OCI-LY7 (cell line): ENCODE measurements around the gene RAP1A. TPM values are rescaled to one million over a fixed set of nuclear protein-coding genes. Genes with fewer than 3 reads are reported as not detected.

ENCODE experiments used
- BruUV-seq: library from RNA; stranded (reverse); fragments of 400-500 nt; replicated peaks from 2 replicates; lab custom pipeline; 2021; lab: Mats Ljungman, UMichigan
- CTCF ChIA-PET: fragments of 300-600 bp; sonication (Branson Sonifier 250); formaldehyde crosslinking; loops from one replicate; lab custom pipeline; 2022; ENCODE audit warnings: antibody characterized with exemption; ENCODE audit not compliant: unreplicated experiment; lab: Charles Lee
- POLR2A ChIA-PET: fragments of 300-600 bp; sonication (Branson Sonifier 250); formaldehyde crosslinking; loops from one replicate; lab custom pipeline; 2022; ENCODE audit warnings: antibody characterized with exemption; lab: Charles Lee
- DNase-seq: peaks from one replicate; pipeline ENCODE4 v3.0.0-alpha.2; 2015; ENCODE audit warnings: low spot score
- H2AFZ ChIP-seq: fragments of 200-600 bp; sonication (generic), shearing (Covaris generic); 2 replicates; pipeline ENCODE4 v1.6.1; 2014; ENCODE audit warnings: mild to moderate bottlenecking, antibody characterized with exemption, low read length, moderate library complexity
- H3K27ac ChIP-seq: fragments of 200-600 bp; sonication (generic); 2 replicates; pipeline ENCODE4 v1.5.1; 2014; ENCODE audit warnings: mixed run types, low read depth, mild to moderate bottlenecking, moderate library complexity, low read length, inconsistent platforms; ENCODE audit not compliant: poor library complexity, severe bottlenecking
- H3K36me3 ChIP-seq: fragments of 200-600 bp; sonication (generic); 2 replicates; pipeline ENCODE4 v1.6.1; 2014; ENCODE audit warnings: mild to moderate bottlenecking, antibody characterized with exemption, low read length, moderate library complexity, mixed read lengths; ENCODE audit not compliant: insufficient read depth
- H3K4me1 ChIP-seq: fragments of 200-600 bp; sonication (generic); 2 replicates; pipeline ENCODE4 v1.5.1; 2014; ENCODE audit warnings: mild to moderate bottlenecking, low read length; ENCODE audit not compliant: insufficient read depth, poor library complexity, severe bottlenecking
- H3K4me2 ChIP-seq: fragments of 200-600 bp; sonication (generic); 2 replicates; pipeline ENCODE4 v1.6.1; 2014; ENCODE audit warnings: mild to moderate bottlenecking, low read length
- H3K4me3 ChIP-seq: fragments of 200-600 bp; sonication (generic); 2 replicates; pipeline ENCODE4 v1.5.1; 2014; ENCODE audit warnings: mild to moderate bottlenecking, low read depth, low read length; ENCODE audit not compliant: poor library complexity, severe bottlenecking
- H3K79me2 ChIP-seq: fragments of 200-600 bp; sonication (generic); 2 replicates; pipeline ENCODE4 v1.6.1; 2016; ENCODE audit warnings: low read depth, mild to moderate bottlenecking, low read length, moderate library complexity, mixed read lengths; ENCODE audit not compliant: insufficient read depth
- H3K9me2 ChIP-seq: fragments of 200-600 bp; sonication (generic); 2 replicates; pipeline ENCODE4 v1.6.1; 2016; ENCODE audit warnings: mild to moderate bottlenecking, low read length, mixed read lengths; ENCODE audit not compliant: insufficient read depth
- H3K9me3 ChIP-seq: fragments of 200-600 bp; sonication (generic); 2 replicates; pipeline ENCODE4 v1.6.1; 2014; ENCODE audit warnings: mild to moderate bottlenecking, mixed run types, low read length, mixed read lengths
- H4K20me1 ChIP-seq: fragments of 200-600 bp; sonication (generic); 2 replicates; pipeline ENCODE4 v1.6.1; 2014; ENCODE audit warnings: mild to moderate bottlenecking, antibody characterized with exemption, low read length, moderate library complexity, mixed read lengths; ENCODE audit not compliant: insufficient read depth
- CTCF ChIP-seq: fragments of 200-600 bp; sonication (generic); conservative IDR thresholded peaks from 2 replicates; pipeline ENCODE4 v1.5.1; 2014; ENCODE audit warnings: mild to moderate bottlenecking, antibody characterized with exemption, low read length, moderate library complexity, mixed read lengths
- EZH2phosphoT487 ChIP-seq: fragments of 200-600 bp; sonication (generic); IDR thresholded peaks from 2 replicates; pipeline ENCODE4 v1.6.1; 2018; ENCODE audit warnings: low read depth, borderline replicate concordance, mild to moderate bottlenecking, mixed run types, antibody characterized with exemption, low read length, moderate library complexity, mixed read lengths
- intact Hi-C: fragments of 100-400 bp; cut with micrococcal nuclease; formaldehyde crosslinking; loops from one replicate; pipeline ENCODE4 v1.10.0; 2022; ENCODE audit not compliant: unreplicated experiment
- total RNA-seq, 2 experiments: library from RNA; depleted of rRNA in 1 of 2; stranded (reverse); fragments of >200 nt in 1 of 2; shearing (Covaris generic) in 1 of 2; gene quantifications; 2 replicates each; pipeline ENCODE4 v1.2.3, GENCODE V29; 2014 to 2022

Gene RAP1A
- total RNA-seq, 2 experiments from 2014 or later = 10.4 to 86.3 TPM

- intact Hi-C loops = no loop called here
- Histone ChIP-seq H3K9me3 (no peaks in the 10 kb centered on the region), H3K4me1 (peaks cover 27% of the 10 kb centered on the region), H3K27ac (no peak overlapping the region), H3K4me3 (no peak overlapping the region), H3K36me3 (no peaks in the 10 kb centered on the region), H4K20me1 (no peaks in the 10 kb centered on the region), H3K4me2 (no peak overlapping the region), H3K9me2 (no peaks in the 10 kb centered on the region), H3K79me2 (no peaks in the 10 kb centered on the region), H2AFZ (no peak overlapping the region)
- DNase-seq = no peak
- ChIA-PET POLR2A (interaction anchor here (0.6 to 2.6 kb wide), 7 partner anchors 9 to 1144 kb away, joined by 3 to 18 read pairs (median 4); no protein-coding TSS in a partner anchor), CTCF (no interaction called here)
- BruUV-seq = no TSS peak
- TF ChIP-seq CTCF = no peak
- no peak for TF ChIP-seq EZH2phosphoT487
Measured at GRCh38 chr1:111611986-111612385, 7.6 kb upstream of the RAP1A start.

- no TSS peak for BruUV-seq
- TF ChIP-seq CTCF (no peak), EZH2phosphoT487 (no peak)
- Histone ChIP-seq H3K9me3 (no peaks in the 10 kb centered on the region), H3K4me2 (peak overlapping the region; percentile 67), H3K4me3 (peak overlapping the region; percentile 24), H2AFZ (peak overlapping the region; percentile 86), H3K4me1 (peaks cover 50% of the 10 kb centered on the region), H3K79me2 (peaks cover 12% of the 10 kb centered on the region), H3K36me3 (no peaks in the 10 kb centered on the region), H4K20me1 (peaks cover 6% of the 10 kb centered on the region; the same call in 1 of the 2 replicates), H3K27ac (peak overlapping the region; percentile 77), H3K9me2 (no peaks in the 10 kb centered on the region)
- peak; percentile 75 for DNase-seq
- POLR2A ChIA-PET = interaction anchor here (1.0 to 6.3 kb wide), 13 partner anchors 8 to 111 kb away, joined by 3 to 93 read pairs (median 6); no protein-coding TSS in a partner anchor
- intact Hi-C loops = loop anchor here (1.0 kb wide), 1 partner anchor 14 kb away; no protein-coding TSS in a partner anchor
- CTCF ChIA-PET = interaction anchor here (0.6 to 1.2 kb wide), 7 partner anchors 10 to 108 kb away, joined by 3 to 5 read pairs (median 4); no protein-coding TSS in a partner anchor
Measured at GRCh38 chr1:111615870-111616715, 3.5 kb upstream of the RAP1A start.
